H9 (cell line): ENCODE measurements around the gene ANO10. TPM values are rescaled to one million over a fixed set of nuclear protein-coding genes. Genes with fewer than 3 reads are reported as not detected.

Source experiments
- DNase-seq: peaks from one replicate; pipeline ENCODE4 v3.0.0-alpha.2; 2017
- H2AFZ ChIP-seq: one replicate; pipeline ENCODE4 v1.6.1; 2013; ENCODE audit warnings: mild to moderate bottlenecking, low read length, control low read depth, moderate library complexity
- H2AK5ac ChIP-seq: 2 replicates; pipeline ENCODE4 v1.6.1; 2013; ENCODE audit warnings: low read length, control low read depth, mixed read lengths; ENCODE audit not compliant: insufficient read length
- H2BK120ac ChIP-seq: one replicate; pipeline ENCODE4 v1.6.1; 2013; ENCODE audit warnings: low read depth, mild to moderate bottlenecking, low read length, control low read depth, inconsistent platforms; ENCODE audit not compliant: poor library complexity, severe bottlenecking
- H2BK12ac ChIP-seq: 2 replicates; pipeline ENCODE4 v1.6.1; 2013; ENCODE audit warnings: low read length, control low read depth, mixed read lengths, low read depth; ENCODE audit not compliant: insufficient read length
- H2BK15ac ChIP-seq: 2 replicates; pipeline ENCODE4 v1.6.1; 2013; ENCODE audit warnings: low read depth, low read length, control low read depth
- H2BK20ac ChIP-seq: one replicate; pipeline ENCODE4 v1.6.1; 2013; ENCODE audit warnings: low read depth, mild to moderate bottlenecking, low read length, control low read depth, inconsistent platforms; ENCODE audit not compliant: poor library complexity, severe bottlenecking
- H2BK5ac ChIP-seq: 2 replicates; pipeline ENCODE4 v1.6.1; 2013; ENCODE audit warnings: low read length, control low read depth, mixed read lengths; ENCODE audit not compliant: insufficient read length
- H3K14ac ChIP-seq: 2 replicates; pipeline ENCODE4 v1.6.1; 2013; ENCODE audit warnings: low read length, control low read depth; ENCODE audit not compliant: insufficient read depth
- H3K18ac ChIP-seq: 2 replicates; pipeline ENCODE4 v1.6.1; 2013; ENCODE audit warnings: low read depth, mild to moderate bottlenecking, mixed read lengths, low read length, control low read depth; ENCODE audit not compliant: insufficient read length
- H3K23ac ChIP-seq: 2 replicates; pipeline ENCODE4 v1.6.1; 2013; ENCODE audit warnings: low read length, control low read depth, mixed read lengths, low read depth; ENCODE audit not compliant: insufficient read length
- H3K23me2 ChIP-seq: 2 replicates; pipeline ENCODE4 v1.6.1; 2013; ENCODE audit warnings: low read depth, mild to moderate bottlenecking, mixed read lengths, low read length, control low read depth; ENCODE audit not compliant: insufficient read length, poor library complexity, severe bottlenecking
- H3K27ac ChIP-seq: 2 replicates; pipeline ENCODE4 v1.5.1; 2013; ENCODE audit warnings: low read length, control low read depth, mixed read lengths, low read depth; ENCODE audit not compliant: insufficient read length
- H3K27me3 ChIP-seq: 2 replicates; pipeline ENCODE4 v1.6.1; 2013; ENCODE audit warnings: low read length, control low read depth, inconsistent platforms; ENCODE audit not compliant: insufficient read depth
- H3K4ac ChIP-seq: 2 replicates; pipeline ENCODE4 v1.6.1; 2013; ENCODE audit warnings: low read depth, mild to moderate bottlenecking, control low read depth, inconsistent platforms, low read length, moderate library complexity
- H3K4me1 ChIP-seq: 2 replicates; pipeline ENCODE4 v1.6.1; 2013; ENCODE audit warnings: low read length, control low read depth, inconsistent platforms; ENCODE audit not compliant: insufficient read depth
- H3K4me2 ChIP-seq: 2 replicates; pipeline ENCODE4 v1.6.1; 2013; ENCODE audit warnings: low read length, control low read depth, mixed read lengths; ENCODE audit not compliant: insufficient read length, insufficient read depth
- H3K56ac ChIP-seq: 2 replicates; pipeline ENCODE4 v1.6.1; 2013; ENCODE audit warnings: low read depth, mild to moderate bottlenecking, mixed read lengths, low read length, control low read depth; ENCODE audit not compliant: insufficient read length
- H3K79me1 ChIP-seq: 2 replicates; pipeline ENCODE4 v1.6.1; 2013; ENCODE audit warnings: low read depth, mild to moderate bottlenecking, moderate library complexity, low read length, control low read depth, inconsistent platforms; ENCODE audit not compliant: insufficient read depth, poor library complexity, severe bottlenecking
- H3K79me2 ChIP-seq: 2 replicates; pipeline ENCODE4 v1.6.1; 2013; ENCODE audit warnings: low read length, control low read depth, inconsistent platforms; ENCODE audit not compliant: insufficient read depth
- H3K9ac ChIP-seq: 2 replicates; pipeline ENCODE4 v1.6.1; 2013; ENCODE audit warnings: low read length, control low read depth, mixed read lengths; ENCODE audit not compliant: insufficient read length; ENCODE audit errors: extremely low read depth
- H3K9me3 ChIP-seq: one replicate; pipeline ENCODE4 v1.6.1; 2013; ENCODE audit warnings: low read depth, low read length, inconsistent platforms; ENCODE audit not compliant: control insufficient read depth
- H3T11ph ChIP-seq: one replicate; pipeline ENCODE4 v1.6.1; 2013; ENCODE audit warnings: mild to moderate bottlenecking, low read length, control low read depth, inconsistent platforms
- H4K20me1 ChIP-seq: one replicate; pipeline ENCODE4 v1.6.1; 2013; ENCODE audit not compliant: control insufficient read depth, insufficient read length, insufficient read depth
- H4K5ac ChIP-seq: 2 replicates; pipeline ENCODE4 v1.6.1; 2013; ENCODE audit warnings: low read depth, mild to moderate bottlenecking, mixed read lengths, low read length, control low read depth; ENCODE audit not compliant: insufficient read length
- H4K8ac ChIP-seq: replicated peaks from 2 replicates; pipeline ENCODE4 v1.6.1; 2013; ENCODE audit warnings: low read length, control low read depth, mixed read lengths, low read depth; ENCODE audit not compliant: insufficient read length
- H4K91ac ChIP-seq: 2 replicates; pipeline ENCODE4 v1.6.1; 2013; ENCODE audit warnings: low read depth, mild to moderate bottlenecking, moderate library complexity, mixed read lengths, low read length, control low read depth; ENCODE audit not compliant: insufficient read length
- H3K27ac Mint-ChIP-seq, 3 experiments: 2 replicates in 2 of 3; 3 replicates in 1 of 3; pipeline ENCODE4 v1.8.0; 2020 to 2021; ENCODE audit warnings: mixed read lengths in 3 of 3, mild to moderate bottlenecking in 1 of 3, moderate library complexity in 1 of 3
- H3K27me3 Mint-ChIP-seq: 2 replicates; pipeline ENCODE4 v1.8.0; 2021; ENCODE audit warnings: low read depth, mild to moderate bottlenecking, moderate library complexity, mixed read lengths
- H3K36me3 Mint-ChIP-seq, 3 experiments: 2 replicates in 2 of 3; 3 replicates in 1 of 3; pipeline ENCODE4 v1.8.0; 2020 to 2021; ENCODE audit warnings: low read depth in 3 of 3, mixed read lengths in 3 of 3; ENCODE audit not compliant: insufficient read depth in 1 of 3
- H3K4me1 Mint-ChIP-seq, 2 experiments: 2 replicates each; pipeline ENCODE4 v1.8.0; 2020; ENCODE audit warnings: mixed read lengths in 2 of 2
- H3K4me3 Mint-ChIP-seq, 2 experiments: 2 replicates in 1 of 2; 3 replicates in 1 of 2; pipeline ENCODE4 v1.8.0; 2020 to 2021; ENCODE audit warnings: mild to moderate bottlenecking in 2 of 2, mixed read lengths in 2 of 2, moderate library complexity in 1 of 2
- H3K9me3 Mint-ChIP-seq, 2 experiments: 2 replicates in 1 of 2; 3 replicates in 1 of 2; pipeline ENCODE4 v1.8.0; 2020; ENCODE audit warnings: mild to moderate bottlenecking in 2 of 2, mixed read lengths in 2 of 2, moderate library complexity in 1 of 2
- WGBS: extraction: QIAGEN DNeasy Blood & Tissue Kit; methylation state at CpG from one replicate; pipeline ENCODE4 v1.1.7; 2013; ENCODE audit warnings: missing lambda C conversion rate, low lambda C conversion rate, mixed read lengths; ENCODE audit not compliant: insufficient read length; ENCODE audit errors: extremely low coverage; 5-methylcytosine and 5-hydroxymethylcytosine counted together
- total RNA-seq: library from RNA; stranded (reverse); gene quantifications from 2 replicates; pipeline ENCODE4 v1.2.1, GENCODE V29; 2021
- TF ChIP-seq, protein P1 (sequence below): fragments of 200-600 bp; sonication (generic); conservative IDR thresholded peaks from 3 replicates; pipeline ENCODE4 v1.8.0; 2021; ENCODE audit warnings: antibody characterized with exemption, mild to moderate bottlenecking

The ANO10 gene
- total RNA-seq, 1 experiment from 2014 or later = 38.7 TPM

DNA sequence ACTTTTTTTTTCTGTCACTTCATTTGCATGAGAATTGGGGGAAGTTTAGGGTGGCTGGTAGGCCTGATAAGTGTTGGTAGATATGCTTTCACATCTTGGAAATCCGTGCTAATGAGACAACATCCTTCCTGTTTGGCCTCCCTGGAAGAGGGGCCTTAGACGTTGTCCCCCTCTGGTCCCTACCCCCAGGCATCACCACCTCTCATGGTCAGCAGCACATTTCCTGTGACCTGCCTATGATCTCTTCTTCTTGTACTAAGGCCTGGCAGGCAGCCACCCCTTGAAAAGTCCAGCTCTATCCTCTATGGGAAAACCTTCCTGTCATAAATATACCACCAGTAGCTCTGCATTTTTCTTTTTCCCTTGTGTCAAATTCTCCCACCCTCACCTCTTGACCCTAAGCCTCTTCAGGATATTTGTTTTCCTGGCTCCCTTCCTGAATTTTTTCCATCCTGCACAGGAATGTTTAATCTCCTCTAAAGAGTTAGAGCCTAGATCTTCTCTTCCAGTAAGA, 227.7 kb downstream of the ANO10 start:
- H3K14ac ChIP-seq = no peak overlapping the region
- no peaks in the 10 kb centered on the region for H3K27me3 ChIP-seq
- no peak overlapping the region for H3K18ac ChIP-seq
- no peaks in the 10 kb centered on the region for H3K79me1 ChIP-seq
- TF ChIP-seq, protein P1, sequence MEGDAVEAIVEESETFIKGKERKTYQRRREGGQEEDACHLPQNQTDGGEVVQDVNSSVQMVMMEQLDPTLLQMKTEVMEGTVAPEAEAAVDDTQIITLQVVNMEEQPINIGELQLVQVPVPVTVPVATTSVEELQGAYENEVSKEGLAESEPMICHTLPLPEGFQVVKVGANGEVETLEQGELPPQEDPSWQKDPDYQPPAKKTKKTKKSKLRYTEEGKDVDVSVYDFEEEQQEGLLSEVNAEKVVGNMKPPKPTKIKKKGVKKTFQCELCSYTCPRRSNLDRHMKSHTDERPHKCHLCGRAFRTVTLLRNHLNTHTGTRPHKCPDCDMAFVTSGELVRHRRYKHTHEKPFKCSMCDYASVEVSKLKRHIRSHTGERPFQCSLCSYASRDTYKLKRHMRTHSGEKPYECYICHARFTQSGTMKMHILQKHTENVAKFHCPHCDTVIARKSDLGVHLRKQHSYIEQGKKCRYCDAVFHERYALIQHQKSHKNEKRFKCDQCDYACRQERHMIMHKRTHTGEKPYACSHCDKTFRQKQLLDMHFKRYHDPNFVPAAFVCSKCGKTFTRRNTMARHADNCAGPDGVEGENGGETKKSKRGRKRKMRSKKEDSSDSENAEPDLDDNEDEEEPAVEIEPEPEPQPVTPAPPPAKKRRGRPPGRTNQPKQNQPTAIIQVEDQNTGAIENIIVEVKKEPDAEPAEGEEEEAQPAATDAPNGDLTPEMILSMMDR = no peak
- WGBS = no CpG with 5 or more reads among the region's 2 CpGs
- H2BK15ac ChIP-seq = no peak overlapping the region
- H3K4me1 ChIP-seq = no peaks in the 10 kb centered on the region
- no peak overlapping the region for H3K23ac ChIP-seq
- H4K20me1 ChIP-seq = no peaks in the 10 kb centered on the region
- no peak overlapping the region for H3K9ac ChIP-seq
- H3K23me2 ChIP-seq = no peaks in the 10 kb centered on the region
- no peak overlapping the region for H3K27ac Mint-ChIP-seq
- no peak overlapping the region for H2BK120ac ChIP-seq
- H4K5ac ChIP-seq = no peak overlapping the region
- H3K36me3 Mint-ChIP-seq = peaks cover 0 to 4% (median 0%) of the 10 kb centered on the region in 3 experiments; a peak in 2 of 7 replicates
- no peak overlapping the region for H4K8ac ChIP-seq
- no peak overlapping the region for H4K91ac ChIP-seq
- H3K4me2 ChIP-seq = no peak overlapping the region
- H3T11ph ChIP-seq = no peak overlapping the region
- no peaks in the 10 kb centered on the region for H3K79me2 ChIP-seq
- no peaks in the 10 kb centered on the region for H3K27me3 Mint-ChIP-seq
- no peak overlapping the region for H3K4ac ChIP-seq
- H2BK20ac ChIP-seq = no peak overlapping the region
- H2BK5ac ChIP-seq = no peak overlapping the region
- H3K9me3 ChIP-seq = no peaks in the 10 kb centered on the region
- no peak overlapping the region for H2BK12ac ChIP-seq
- H3K4me1 Mint-ChIP-seq = no peaks in the 10 kb centered on the region; a peak in 1 of 4 replicates
- H3K9me3 Mint-ChIP-seq = no peaks in the 10 kb centered on the region
- H2AK5ac ChIP-seq = no peak overlapping the region
- no peak for DNase-seq
- no peak overlapping the region for H3K56ac ChIP-seq
- no peak overlapping the region for H2AFZ ChIP-seq
- no peak overlapping the region for H3K4me3 Mint-ChIP-seq
- no peak overlapping the region for H3K27ac ChIP-seq
